ENCODE results near the gene TMC6. TPM values are rescaled to one million over a fixed set of nuclear protein-coding genes. Genes with fewer than 3 reads are reported as not detected.

Gene TMC6
- total and polyA plus RNA-seq, 2 of the 13 experiments (the other 11 are each of a cell fraction or from before 2014, with no cell fraction given) = 48.4 to 99.1 TPM

DNA sequence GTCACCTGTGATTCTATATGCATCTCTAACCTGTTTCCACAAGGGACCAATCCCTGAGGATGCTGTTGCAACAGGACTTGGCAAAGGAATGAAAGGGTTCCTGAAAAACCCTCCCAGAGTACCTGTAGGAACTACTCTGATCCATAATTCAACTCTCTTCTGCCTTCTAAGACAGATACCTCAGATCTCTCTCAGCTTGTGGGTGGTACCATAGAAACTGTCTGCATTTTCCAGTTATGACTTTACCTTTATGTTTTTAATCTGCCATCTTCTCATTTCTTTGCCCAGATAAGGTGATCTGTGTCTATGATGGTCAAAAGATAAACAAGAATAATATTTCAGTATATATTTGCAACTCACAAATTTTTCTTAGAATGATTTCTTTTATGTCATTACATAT, 65.1 kb downstream of the TMC6 start (continued):
- TF ChIP-seq, protein P1, sequence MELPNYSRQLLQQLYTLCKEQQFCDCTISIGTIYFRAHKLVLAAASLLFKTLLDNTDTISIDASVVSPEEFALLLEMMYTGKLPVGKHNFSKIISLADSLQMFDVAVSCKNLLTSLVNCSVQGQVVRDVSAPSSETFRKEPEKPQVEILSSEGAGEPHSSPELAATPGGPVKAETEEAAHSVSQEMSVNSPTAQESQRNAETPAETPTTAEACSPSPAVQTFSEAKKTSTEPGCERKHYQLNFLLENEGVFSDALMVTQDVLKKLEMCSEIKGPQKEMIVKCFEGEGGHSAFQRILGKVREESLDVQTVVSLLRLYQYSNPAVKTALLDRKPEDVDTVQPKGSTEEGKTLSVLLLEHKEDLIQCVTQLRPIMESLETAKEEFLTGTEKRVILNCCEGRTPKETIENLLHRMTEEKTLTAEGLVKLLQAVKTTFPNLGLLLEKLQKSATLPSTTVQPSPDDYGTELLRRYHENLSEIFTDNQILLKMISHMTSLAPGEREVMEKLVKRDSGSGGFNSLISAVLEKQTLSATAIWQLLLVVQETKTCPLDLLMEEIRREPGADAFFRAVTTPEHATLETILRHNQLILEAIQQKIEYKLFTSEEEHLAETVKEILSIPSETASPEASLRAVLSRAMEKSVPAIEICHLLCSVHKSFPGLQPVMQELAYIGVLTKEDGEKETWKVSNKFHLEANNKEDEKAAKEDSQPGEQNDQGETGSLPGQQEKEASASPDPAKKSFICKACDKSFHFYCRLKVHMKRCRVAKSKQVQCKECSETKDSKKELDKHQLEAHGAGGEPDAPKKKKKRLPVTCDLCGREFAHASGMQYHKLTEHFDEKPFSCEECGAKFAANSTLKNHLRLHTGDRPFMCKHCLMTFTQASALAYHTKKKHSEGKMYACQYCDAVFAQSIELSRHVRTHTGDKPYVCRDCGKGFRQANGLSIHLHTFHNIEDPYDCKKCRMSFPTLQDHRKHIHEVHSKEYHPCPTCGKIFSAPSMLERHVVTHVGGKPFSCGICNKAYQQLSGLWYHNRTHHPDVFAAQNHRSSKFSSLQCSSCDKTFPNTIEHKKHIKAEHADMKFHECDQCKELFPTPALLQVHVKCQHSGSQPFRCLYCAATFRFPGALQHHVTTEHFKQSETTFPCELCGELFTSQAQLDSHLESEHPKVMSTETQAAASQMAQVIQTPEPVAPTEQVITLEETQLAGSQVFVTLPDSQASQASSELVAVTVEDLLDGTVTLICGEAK (IDR thresholded peaks at IDR 0.05) = no peak
- TF ChIP-seq, protein P1 (CRISPR knock-in tag; IDR thresholded peaks at IDR 0.05) = no peak
- TF ChIP-seq YY1 (IDR thresholded peaks at IDR 0.05; ENCODE audit: insufficient read depth, insufficient replicate concordance, low read depth, low read length) (no peak), ZNF562 (CRISPR knock-in tag; IDR thresholded peaks at IDR 0.05; ENCODE audit: borderline replicate concordance) (no peak), NBN (conservative IDR thresholded peaks at IDR 0.05) (no peak), MIXL1 (CRISPR knock-in tag; IDR thresholded peaks at IDR 0.05) (no peak), ZSCAN25 (CRISPR knock-in tag; IDR thresholded peaks at IDR 0.05) (no peak)
- TF ChIP-seq, protein P2, sequence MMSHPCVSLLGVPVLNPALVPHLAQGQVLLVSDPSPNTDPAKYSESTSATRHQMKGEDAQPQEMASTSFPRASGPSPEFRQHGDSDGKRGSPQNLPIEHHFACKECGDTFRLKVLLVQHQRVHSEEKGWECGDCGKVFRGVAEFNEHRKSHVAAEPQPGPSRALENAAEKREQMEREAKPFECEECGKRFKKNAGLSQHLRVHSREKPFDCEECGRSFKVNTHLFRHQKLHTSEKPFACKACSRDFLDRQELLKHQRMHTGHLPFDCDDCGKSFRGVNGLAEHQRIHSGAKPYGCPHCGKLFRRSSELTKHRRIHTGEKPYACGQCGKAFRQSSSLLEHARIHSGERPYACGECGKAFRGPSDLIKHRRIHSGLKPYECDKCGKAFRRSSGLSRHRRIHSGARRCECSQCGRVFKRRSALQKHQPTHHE (CRISPR knock-in tag; IDR thresholded peaks at IDR 0.05; ENCODE audit: borderline replicate concordance) = no peak
- TF ChIP-seq, protein P3, sequence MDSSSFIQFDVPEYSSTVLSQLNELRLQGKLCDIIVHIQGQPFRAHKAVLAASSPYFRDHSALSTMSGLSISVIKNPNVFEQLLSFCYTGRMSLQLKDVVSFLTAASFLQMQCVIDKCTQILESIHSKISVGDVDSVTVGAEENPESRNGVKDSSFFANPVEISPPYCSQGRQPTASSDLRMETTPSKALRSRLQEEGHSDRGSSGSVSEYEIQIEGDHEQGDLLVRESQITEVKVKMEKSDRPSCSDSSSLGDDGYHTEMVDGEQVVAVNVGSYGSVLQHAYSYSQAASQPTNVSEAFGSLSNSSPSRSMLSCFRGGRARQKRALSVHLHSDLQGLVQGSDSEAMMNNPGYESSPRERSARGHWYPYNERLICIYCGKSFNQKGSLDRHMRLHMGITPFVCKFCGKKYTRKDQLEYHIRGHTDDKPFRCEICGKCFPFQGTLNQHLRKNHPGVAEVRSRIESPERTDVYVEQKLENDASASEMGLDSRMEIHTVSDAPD (CRISPR knock-in tag; IDR thresholded peaks at IDR 0.05) = no peak
- TF ChIP-seq, protein P4, sequence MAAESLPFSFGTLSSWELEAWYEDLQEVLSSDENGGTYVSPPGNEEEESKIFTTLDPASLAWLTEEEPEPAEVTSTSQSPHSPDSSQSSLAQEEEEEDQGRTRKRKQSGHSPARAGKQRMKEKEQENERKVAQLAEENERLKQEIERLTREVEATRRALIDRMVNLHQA (CRISPR knock-in tag; IDR thresholded peaks at IDR 0.05) = no peak

All from HepG2 (cell line).